H1 (cell line): ENCODE data around the gene EEF1AKMT2. TPM values are rescaled to one million over a fixed set of nuclear protein-coding genes. Genes with fewer than 3 reads are reported as not detected.

Experiments used
- CTCF ChIA-PET: fragments of 300-600 bp; sonication (Branson Sonifier 250); formaldehyde crosslinking; loops from one replicate; lab custom pipeline; 2021; ENCODE audit not compliant: partially characterized antibody; lab: Charles Lee
- POLR2A ChIA-PET: fragments of 300-600 bp; sonication (Branson Sonifier 250); formaldehyde crosslinking; loops from one replicate; lab custom pipeline; 2021; ENCODE audit warnings: inconsistent platforms; ENCODE audit not compliant: partially characterized antibody; lab: Charles Lee
- DNase-seq, 2 experiments: peaks; one replicate each; pipeline versions ENCODE4 v3.0.0 to v3.0.0-alpha.2; 2010 to 2022; ENCODE audit warnings: low spot score in 2 of 2, low read depth in 1 of 2, mixed read lengths in 1 of 2
- FAIRE-seq: peaks from 2 replicates; lab custom pipeline; 2011; peaks lifted over from hg19 to GRCh38; lab: Jason Lieb, UNC
- H2AFZ ChIP-seq: 2 replicates; pipeline ENCODE4 v1.8.1; 2012; ENCODE audit warnings: low read length, inconsistent platforms
- H2AK5ac ChIP-seq: 2 replicates; pipeline ENCODE4 v1.6.1; 2013; ENCODE audit warnings: low read depth, low read length
- H2BK120ac ChIP-seq: replicated peaks from 2 replicates; pipeline ENCODE3; 2013; ENCODE audit warnings: low read depth, low read length, inconsistent platforms
- H2BK12ac ChIP-seq: 2 replicates; pipeline ENCODE4 v1.6.1; 2013; ENCODE audit warnings: low read depth, low read length
- H2BK15ac ChIP-seq: 2 replicates; pipeline ENCODE4 v1.6.1; 2013; ENCODE audit warnings: low read length
- H2BK20ac ChIP-seq: 2 replicates; pipeline ENCODE4 v1.6.1; 2013; ENCODE audit warnings: low read length
- H2BK5ac ChIP-seq: 2 replicates; pipeline ENCODE4 v1.6.1; 2013; ENCODE audit warnings: low read depth, low read length
- H3K14ac ChIP-seq: 2 replicates; pipeline ENCODE4 v1.6.1; 2013; ENCODE audit warnings: inconsistent platforms; ENCODE audit not compliant: insufficient read length
- H3K18ac ChIP-seq: 2 replicates; pipeline ENCODE4 v1.6.1; 2013; ENCODE audit warnings: low read length; ENCODE audit errors: extremely low read depth
- H3K23ac ChIP-seq: 2 replicates; pipeline ENCODE4 v1.6.1; 2013; ENCODE audit warnings: inconsistent platforms; ENCODE audit not compliant: insufficient read length
- H3K23me2 ChIP-seq: 2 replicates; pipeline ENCODE4 v1.6.1; 2013; ENCODE audit warnings: low read depth, low read length
- H3K27ac ChIP-seq: 2 replicates; pipeline ENCODE4 v1.6.1; 2011; ENCODE audit warnings: low read depth, low read length, inconsistent platforms
- H3K27me3 ChIP-seq, 4 experiments: replicated peaks in 1 of 4; 1 replicate in 1 of 4; 2 replicates in 3 of 4; pipeline versions ENCODE4 v1.6.1 to v1.8.1; 2011 to 2013; ENCODE audit warnings: low read length in 3 of 4, mild to moderate bottlenecking in 3 of 4, inconsistent platforms in 2 of 4, mixed read lengths in 2 of 4, moderate library complexity in 1 of 4; ENCODE audit not compliant: control insufficient read depth in 3 of 4, insufficient read depth in 3 of 4; ENCODE audit errors: extremely low read depth in 1 of 4
- H3K36me3 ChIP-seq, 4 experiments: 2 replicates each; pipeline versions ENCODE4 v1.6.1 to v1.8.1; 2011 to 2013; ENCODE audit warnings: mild to moderate bottlenecking in 4 of 4, low read length in 3 of 4, moderate library complexity in 2 of 4, control low read depth in 1 of 4, inconsistent platforms in 1 of 4; ENCODE audit not compliant: insufficient read depth in 4 of 4, control insufficient read depth in 2 of 4
- H3K4ac ChIP-seq: replicated peaks from 2 replicates; pipeline ENCODE3; 2013; ENCODE audit warnings: low read length, low read depth, mixed read lengths, inconsistent platforms; ENCODE audit not compliant: insufficient read length
- H3K4me1 ChIP-seq, 4 experiments: replicated peaks in 1 of 4; 1 replicate in 1 of 4; 2 replicates in 3 of 4; pipeline versions ENCODE4 v1.6.1 to v1.8.1; 2011 to 2013; ENCODE audit warnings: low read length in 3 of 4, inconsistent platforms in 2 of 4, mixed read lengths in 1 of 4; ENCODE audit not compliant: insufficient read depth in 4 of 4, control insufficient read depth in 3 of 4
- H3K4me2 ChIP-seq, 2 experiments: 2 replicates each; pipeline versions ENCODE4 v1.6.1 to v1.8.1; 2011 to 2013; ENCODE audit warnings: low read depth in 2 of 2, low read length in 2 of 2, control low read depth in 1 of 2, inconsistent platforms in 1 of 2, mild to moderate bottlenecking in 1 of 2; ENCODE audit not compliant: insufficient read depth in 1 of 2
- H3K4me3 ChIP-seq, 4 experiments: fragments of 200-600, 300-600 bp in 1 of 4; sonication (generic), shearing (Covaris generic), sonication (Bioruptor Twin) in 1 of 4; 2 replicates each; pipeline versions ENCODE4 v1.5.1 to v1.8.1; 2011 to 2016; ENCODE audit warnings: low read length in 4 of 4, low read depth in 3 of 4, control low read depth in 2 of 4, inconsistent platforms in 2 of 4, mild to moderate bottlenecking in 2 of 4, mixed read lengths in 1 of 4, moderate library complexity in 1 of 4; ENCODE audit not compliant: insufficient read depth in 2 of 4; ENCODE audit errors: extremely low read depth in 1 of 4
- H3K56ac ChIP-seq: replicated peaks from 2 replicates; pipeline ENCODE3; 2013; ENCODE audit warnings: low read depth, mild to moderate bottlenecking, mixed read lengths, low read length, inconsistent platforms; ENCODE audit not compliant: insufficient read length
- H3K79me1 ChIP-seq: 2 replicates; pipeline ENCODE4 v1.6.1; 2013; ENCODE audit warnings: low read depth, low read length, control low read depth
- H3K79me2 ChIP-seq, 2 experiments: 2 replicates each; pipeline versions ENCODE4 v1.6.1 to v1.8.1; 2012 to 2013; ENCODE audit warnings: low read length in 2 of 2, mild to moderate bottlenecking in 2 of 2, inconsistent platforms in 1 of 2; ENCODE audit not compliant: insufficient read depth in 2 of 2, control insufficient read depth in 1 of 2
- H3K9ac ChIP-seq, 4 experiments: replicated peaks in 1 of 4; 1 replicate in 1 of 4; 2 replicates in 3 of 4; pipeline versions ENCODE4 v1.6.1 to v1.8.1; 2011 to 2013; ENCODE audit warnings: low read depth in 3 of 4, low read length in 3 of 4, control low read depth in 2 of 4, mild to moderate bottlenecking in 2 of 4, moderate library complexity in 2 of 4, inconsistent platforms in 1 of 4; ENCODE audit errors: extremely low read depth in 1 of 4
- H3K9me3 ChIP-seq, 2 experiments: 2 replicates each; pipeline versions ENCODE4 v1.6.1 to v1.8.1; 2012 to 2013; ENCODE audit warnings: mild to moderate bottlenecking in 2 of 2, moderate library complexity in 2 of 2, control low read depth in 1 of 2, inconsistent platforms in 1 of 2, low read depth in 1 of 2, low read length in 1 of 2, mixed read lengths in 1 of 2; ENCODE audit not compliant: insufficient read depth in 2 of 2
- H4K20me1 ChIP-seq, 2 experiments: replicated peaks in 1 of 2; 2 replicates each; pipeline versions ENCODE3 to v1.8.1; 2011 to 2013; ENCODE audit warnings: inconsistent platforms in 2 of 2, low read length in 2 of 2, mild to moderate bottlenecking in 1 of 2; ENCODE audit not compliant: insufficient read depth in 2 of 2, control insufficient read depth in 1 of 2
- H4K5ac ChIP-seq: 2 replicates; pipeline ENCODE4 v1.6.1; 2013; ENCODE audit warnings: low read length, low read depth, mixed read lengths, inconsistent platforms; ENCODE audit not compliant: insufficient read length
- H4K8ac ChIP-seq: 2 replicates; pipeline ENCODE4 v1.8.0; 2013; ENCODE audit warnings: mild to moderate bottlenecking, moderate library complexity, low read length, inconsistent platforms; ENCODE audit not compliant: insufficient read depth; ENCODE audit errors: extremely low read depth
- H4K91ac ChIP-seq: replicated peaks from 2 replicates; pipeline ENCODE3; 2013; ENCODE audit warnings: low read length, mixed read lengths, inconsistent platforms; ENCODE audit not compliant: insufficient read length
- CHD1 ChIP-seq: IDR thresholded peaks from 2 replicates; pipeline ENCODE4 v1.6.1; 2012; ENCODE audit warnings: low read depth, low read length, improper control_type of control experiment
- WGBS, 2 experiments: shearing (Covaris generic) in 1 of 2; methylation state at CpG; one replicate each; pipeline versions ENCODE4 v1.1.6 to v1.1.7; 2013 to 2015; ENCODE audit warnings: low lambda C conversion rate in 2 of 2, mixed read lengths in 2 of 2, inconsistent platforms in 1 of 2, low coverage in 1 of 2, missing lambda C conversion rate in 1 of 2; ENCODE audit not compliant: insufficient replicate concordance in 2 of 2, insufficient coverage in 1 of 2, insufficient read length in 1 of 2; ENCODE audit errors: extremely low coverage in 1 of 2, missing lambda C conversion rate in 1 of 2; 5-methylcytosine and 5-hydroxymethylcytosine counted together
- polyA plus RNA-seq, 7 experiments: library from polyadenylated mRNA; depleted of rRNA in 3 of 7; stranded (reverse) in 5 of 7; unstranded in 2 of 7; fragments of >200 nt in 5 of 7; fragments of 200-250 nt in 2 of 7; gene quantifications; 1 replicate in 5 of 7; 2 replicates in 1 of 7; 4 replicates in 1 of 7; pipeline versions ENCODE4 v1.2.1 to v1.2.3, GENCODE V29; 2011 to 2013; ENCODE audit warnings: missing spikeins in 2 of 7, mixed read lengths in 2 of 7
- total RNA-seq: library from RNA; stranded (reverse); fragmentation: NEBNext Ultra II Directional; extraction: Animal tissue kit (Norgen Biotek cat#: 25700); gene quantifications from 2 replicates; pipeline ENCODE4 v1.2.1, GENCODE V29; 2021
- TF ChIP-seq, protein P1 (sequence below): IDR thresholded peaks from 2 replicates; pipeline ENCODE4 v1.6.1; 2012; ENCODE audit warnings: inconsistent platforms
- TF ChIP-seq, protein P2 (sequence below): IDR thresholded peaks from 2 replicates; pipeline ENCODE4 v1.6.1; 2012; ENCODE audit warnings: inconsistent platforms

EEF1AKMT2 gene
- total and polyA plus RNA-seq, 2 of the 8 experiments (the other 6 are each of a cell fraction or from before 2014, with no cell fraction given) = 9.8 to 26.8 TPM

DNA sequence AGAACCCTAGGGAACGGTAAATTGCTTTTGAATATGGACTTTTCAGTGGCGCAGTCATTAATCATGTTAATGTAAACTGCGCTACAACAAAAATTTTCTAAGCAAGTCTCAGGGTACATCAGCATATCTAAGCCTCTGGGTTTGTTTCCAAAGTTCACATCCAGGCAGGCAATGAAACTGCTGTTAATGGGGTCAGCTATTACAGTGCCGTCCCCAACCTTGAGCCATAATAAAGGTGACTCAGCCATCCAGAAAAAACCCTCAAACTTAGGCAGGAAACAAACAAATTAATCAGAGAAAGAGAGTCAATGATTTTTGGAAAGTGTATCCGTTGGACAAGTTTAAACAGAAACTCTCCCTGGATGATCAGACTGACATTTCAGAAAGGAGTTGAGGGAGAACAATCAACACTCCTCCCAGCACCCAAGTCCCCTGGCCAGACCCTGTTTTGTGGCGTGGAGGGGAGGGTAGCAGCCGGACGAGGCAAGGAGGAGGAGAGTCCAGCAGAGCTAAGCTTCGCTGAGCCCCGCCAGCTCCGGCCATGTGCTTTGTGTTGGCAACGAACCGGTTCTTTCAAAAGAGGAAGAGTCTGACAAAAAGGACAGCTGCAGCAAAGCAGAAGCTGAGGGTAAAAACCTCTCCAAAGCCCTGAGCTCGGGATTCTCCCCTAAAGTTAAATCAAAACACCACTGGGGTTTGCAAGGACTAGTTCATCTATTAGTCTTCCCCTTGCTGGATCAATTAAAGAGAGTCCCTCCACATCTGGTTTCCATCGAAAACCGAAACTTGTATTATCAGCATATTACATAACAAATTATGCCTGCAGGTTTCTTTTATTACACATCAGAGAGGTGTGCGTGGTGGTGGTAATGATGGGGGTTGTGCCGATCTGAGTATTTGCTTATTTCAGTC lies 51.1 kb downstream of the EEF1AKMT2 start:
- Histone ChIP-seq H3K4me1 (peaks cover 29 to 49% (median 32%) of the 10 kb centered on the region in 4 experiments), H2BK15ac (no peak overlapping the region), H3K18ac (peak overlapping the region; percentile 4; the same call in 1 of the 2 replicates), H4K5ac (no peak overlapping the region), H4K8ac (no peak overlapping the region), H4K91ac (no peak overlapping the region), H3K79me1 (peaks cover 15% of the 10 kb centered on the region), H2BK120ac (no peak overlapping the region), H2BK12ac (no peak overlapping the region), H3K14ac (no peak overlapping the region), H3K4ac (no peak overlapping the region), H3K23ac (no peak overlapping the region), H4K20me1 (peaks cover 12 to 24% of the 10 kb centered on the region in 2 experiments), H3K56ac (no peak overlapping the region), H3K36me3 (no peaks in the 10 kb centered on the region), H3K79me2 (peaks cover 0 to 14% of the 10 kb centered on the region in 2 experiments; a peak in 2 of 4 replicates), H2AFZ (no peak overlapping the region), H3K27me3 (peaks cover 1 to 21% (median 14%) of the 10 kb centered on the region in 4 experiments; a peak in 6 of 7 replicates), H2BK20ac (no peak overlapping the region), H3K9ac (no peak overlapping the region), H2BK5ac (no peak overlapping the region; the same call in 1 of the 2 replicates), H3K9me3 (no peaks in the 10 kb centered on the region), H3K23me2 (peaks cover 14% of the 10 kb centered on the region), H3K4me2 (peak overlapping the region; percentile 61 to 63), H3K4me3 (peak overlapping the region in 1 of 4 experiments; percentile 35; a peak in 2 of 8 replicates), H2AK5ac (no peak overlapping the region), H3K27ac (no peak overlapping the region)
- WGBS, 2 experiments = 41% methylated on average over 18 of the region's 18 CpGs; no CpG with 5 or more reads in 1 of the 2 experiments
- FAIRE-seq (no peak), DNase-seq (no peak)
- ChIA-PET CTCF (interaction anchor here (0.6 to 5.3 kb wide), 53 partner anchors 9 to 353 kb away, joined by 3 to 86 read pairs (median 6); partner anchors contain the start of gene OAT), POLR2A (interaction anchor here (0.8 to 2.8 kb wide), 7 partner anchors 15 to 119 kb away, joined by 3 to 11 read pairs (median 4); partner anchors contain the start of gene EEF1AKMT2)
- TF ChIP-seq CHD1 = no peak
- TF ChIP-seq, protein P1, sequence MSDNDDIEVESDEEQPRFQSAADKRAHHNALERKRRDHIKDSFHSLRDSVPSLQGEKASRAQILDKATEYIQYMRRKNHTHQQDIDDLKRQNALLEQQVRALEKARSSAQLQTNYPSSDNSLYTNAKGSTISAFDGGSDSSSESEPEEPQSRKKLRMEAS = peak; percentile 75
- TF ChIP-seq, protein P2, sequence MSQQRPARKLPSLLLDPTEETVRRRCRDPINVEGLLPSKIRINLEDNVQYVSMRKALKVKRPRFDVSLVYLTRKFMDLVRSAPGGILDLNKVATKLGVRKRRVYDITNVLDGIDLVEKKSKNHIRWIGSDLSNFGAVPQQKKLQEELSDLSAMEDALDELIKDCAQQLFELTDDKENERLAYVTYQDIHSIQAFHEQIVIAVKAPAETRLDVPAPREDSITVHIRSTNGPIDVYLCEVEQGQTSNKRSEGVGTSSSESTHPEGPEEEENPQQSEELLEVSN = peak; percentile 61
